ENCODE results near the gene APOA1. TPM values are rescaled to one million over a fixed set of nuclear protein-coding genes. Genes with fewer than 3 reads are reported as not detected.

The APOA1 gene
- total and polyA plus RNA-seq, 10 of the 15 experiments (the other 5 are each of a cell fraction or from before 2014, with no cell fraction given) = 0.10 to 2.4 (median 0.24) TPM; not detected in 3

- 12% methylated on average over 5 of the region's 5 CpGs for WGBS (ENCODE audit: insufficient coverage, insufficient replicate concordance, low lambda C conversion rate, missing lambda C conversion rate)
Measured at GRCh38 chr11:116825434-116825833, 12.0 kb downstream of the APOA1 start.

More at GRCh38 chr11:116825434-116825833, 12.0 kb downstream of the APOA1 start:
- in situ Hi-C loops (cut with MboI) = no loop called here
- TF ChIP-seq SIN3A (IDR thresholded peaks at IDR 0.05; ENCODE audit: low read depth, low read length) = no peak
- TF ChIP-seq E4F1 (IDR thresholded peaks at IDR 0.05; ENCODE audit: borderline replicate concordance, partially characterized antibody) = no peak
- TF ChIP-seq SREBF2 (IDR thresholded peaks at IDR 0.05; ENCODE audit: low read length) = no peak
- TF ChIP-seq USF1 (IDR thresholded peaks at IDR 0.05; ENCODE audit: borderline replicate concordance, extremely low read length, insufficient read depth, low read depth, low read length) = no peak
- TF ChIP-seq CBX3 (IDR thresholded peaks at IDR 0.05; ENCODE audit: borderline replicate concordance, low read depth) = no peak
- Histone ChIP-seq H4K20me1 (ENCODE audit: control insufficient read depth, insufficient read depth) (no peaks in the 10 kb centered on the region), H3K79me2 (ENCODE audit: control insufficient read depth, insufficient read depth, low read length) (no peaks in the 10 kb centered on the region), H3K9ac (ENCODE audit: control insufficient read depth, insufficient read depth, low read length) (no peak overlapping the region), H3K4me2 (ENCODE audit: control insufficient read depth, insufficient read depth) (no peak overlapping the region), H3K4me3 (no peak overlapping the region), H3K27me3 (replicated peaks in 1 of 2; ENCODE audit: control insufficient read depth in 2 of 2, insufficient read depth in 2 of 2, low read length in 1 of 2) (no peaks in the 10 kb centered on the region), H3K4me1 (ENCODE audit: control insufficient read depth, insufficient read depth, low read length) (no peaks in the 10 kb centered on the region), H2AFZ (ENCODE audit: control insufficient read depth, low read depth, low read length) (no peak overlapping the region), H3K27ac (ENCODE audit: control insufficient read depth, insufficient read depth) (no peak overlapping the region), H3K9me3 (replicated peaks; ENCODE audit: control insufficient read depth, insufficient read depth, low read length) (no peaks in the 10 kb centered on the region), H3K36me3 (ENCODE audit: control insufficient read depth in 2 of 2, insufficient read depth in 2 of 2, low read length in 1 of 2) (no peaks in the 10 kb centered on the region)
- FAIRE-seq (no peak), ATAC-seq (peak; percentile 28; the same call in 2 of the 3 replicates), DNase-seq (ENCODE audit: low read depth, low spot score) (no peak)
- ChIA-PET SMC1A (ENCODE audit: uncharacterized antibody, unreplicated experiment) (no interaction called here), RAD21 (ENCODE audit: unreplicated experiment) (no interaction called here), POLR2A (no interaction called here), CTCF (interaction anchor here (1.3 kb wide), 1 partner anchor 8 kb away, joined by 3 read pairs; no protein-coding TSS in a partner anchor)
- intact Hi-C loops (cut with micrococcal nuclease; ENCODE audit: unreplicated experiment) = no loop called here
- no TSS peak for BruUV-seq (replicated peaks)
